Measurements from ENCODE around the gene HTR6.
"Not testable (repeated sequence)": the region's sequence is repeated elsewhere in the genome, so short reads cannot be mapped to it uniquely, and the experiment has no call there.

The HTR6 gene

GRCh38 chr1:19664453-19665185 lies at the start of gene HTR6:
Gene HTR6, plus strand, starts transcription at chr1:19664875. Its CDS starts 879 bp downstream, at chr1:19665754.
- Mint-ChIP-seq H3K9me3 (no peaks in the 10 kb centered on the region), H3K4me1 (peaks cover 12% of the 10 kb centered on the region), H3K4me3 (peak within 1 kb of the TSS; percentile 51), H3K27me3 (peaks cover 41% of the 10 kb centered on the region), H3K27ac (no peak within 1 kb of the TSS), H3K36me3 (ENCODE audit: low read depth) (no peaks in the 10 kb centered on the region)
- no peak for DNase-seq
- ATAC-seq: peak; percentile 30

GRCh38 chr1:19615438-19615837 lies 49.2 kb upstream of the HTR6 start:
- peaks cover 7% of the 10 kb centered on the region for H3K4me1 Mint-ChIP-seq
- H3K27me3 Mint-ChIP-seq: no peaks in the 10 kb centered on the region
- no peak overlapping the region for H3K27ac Mint-ChIP-seq
- no peaks in the 10 kb centered on the region for H3K9me3 Mint-ChIP-seq
- DNase-seq (no peak), ATAC-seq (no peak)
- peaks cover 18% of the 10 kb centered on the region for H3K36me3 Mint-ChIP-seq (ENCODE audit: low read depth)
- H3K4me3 Mint-ChIP-seq: no peak overlapping the region

- no peak for DNase-seq
- ATAC-seq: peak; percentile 46
- no peaks in the 10 kb centered on the region for H3K9me3 Mint-ChIP-seq
- H3K4me1 Mint-ChIP-seq: peaks cover 7% of the 10 kb centered on the region
- no peak overlapping the region for H3K4me3 Mint-ChIP-seq
- no peaks in the 10 kb centered on the region for H3K27me3 Mint-ChIP-seq
- H3K27ac Mint-ChIP-seq: no peak overlapping the region
- peaks cover 19% of the 10 kb centered on the region for H3K36me3 Mint-ChIP-seq (ENCODE audit: low read depth)
Measured at GRCh38 chr1:19616489-19616888, 48.2 kb upstream of the HTR6 start.

GRCh38 chr1:19617376-19617775 lies 47.3 kb upstream of the HTR6 start:
- Mint-ChIP-seq H3K27me3 (no peaks in the 10 kb centered on the region), H3K4me3 (no peak overlapping the region), H3K4me1 (peaks cover 7% of the 10 kb centered on the region), H3K27ac (no peak overlapping the region), H3K9me3 (no peaks in the 10 kb centered on the region), H3K36me3 (ENCODE audit: low read depth) (peaks cover 20% of the 10 kb centered on the region)
- DNase-seq (no peak), ATAC-seq (no peak)

- Mint-ChIP-seq H3K9me3 (no peaks in the 10 kb centered on the region), H3K4me1 (peaks cover 7% of the 10 kb centered on the region), H3K27ac (no peak overlapping the region), H3K4me3 (no peak overlapping the region), H3K27me3 (no peaks in the 10 kb centered on the region), H3K36me3 (ENCODE audit: low read depth) (peaks cover 24% of the 10 kb centered on the region)
- DNase-seq (no peak), ATAC-seq (no peak)
Measured at GRCh38 chr1:19618428-19618827, 46.2 kb upstream of the HTR6 start.

GRCh38 chr1:19619697-19620384 lies 44.8 kb upstream of the HTR6 start:
- no peaks in the 10 kb centered on the region for H3K27me3 Mint-ChIP-seq
- no peak overlapping the region for H3K27ac Mint-ChIP-seq
- no peak for ATAC-seq
- peaks cover 26% of the 10 kb centered on the region for H3K36me3 Mint-ChIP-seq (ENCODE audit: low read depth)
- H3K9me3 Mint-ChIP-seq: no peaks in the 10 kb centered on the region
- H3K4me3 Mint-ChIP-seq: no peak overlapping the region
- H3K4me1 Mint-ChIP-seq: peaks cover 7% of the 10 kb centered on the region
- no peak for DNase-seq

GRCh38 chr1:19620786-19621185 lies 43.9 kb upstream of the HTR6 start:
- DNase-seq (no peak), ATAC-seq (no peak)
- Mint-ChIP-seq H3K27me3 (no peaks in the 10 kb centered on the region), H3K36me3 (ENCODE audit: low read depth) (peaks cover 21% of the 10 kb centered on the region), H3K27ac (no peak overlapping the region), H3K4me1 (peaks cover 4% of the 10 kb centered on the region), H3K4me3 (no peak overlapping the region), H3K9me3 (no peaks in the 10 kb centered on the region)

- Mint-ChIP-seq H3K27me3 (no peaks in the 10 kb centered on the region), H3K36me3 (ENCODE audit: low read depth) (peaks cover 24% of the 10 kb centered on the region), H3K9me3 (no peaks in the 10 kb centered on the region), H3K4me1 (peaks cover under 1% of the 10 kb centered on the region), H3K27ac (no peak overlapping the region), H3K4me3 (no peak overlapping the region)
- no peak for DNase-seq
- ATAC-seq: no peak
Measured at GRCh38 chr1:19621274-19621950, 43.3 kb upstream of the HTR6 start.

GRCh38 chr1:19622204-19622603 lies 42.5 kb upstream of the HTR6 start:
- no peak for ATAC-seq
- H3K36me3 Mint-ChIP-seq (ENCODE audit: low read depth): peaks cover 26% of the 10 kb centered on the region
- H3K27ac Mint-ChIP-seq: no peak overlapping the region

GRCh38 chr1:19623523-19623922 lies 41.2 kb upstream of the HTR6 start:
- H3K36me3 Mint-ChIP-seq (ENCODE audit: low read depth): peaks cover 32% of the 10 kb centered on the region
- H3K9me3 Mint-ChIP-seq: no peaks in the 10 kb centered on the region
- no peak overlapping the region for H3K4me3 Mint-ChIP-seq
- no peak overlapping the region for H3K27ac Mint-ChIP-seq
- ATAC-seq (no peak), DNase-seq (no peak)
- no peaks in the 10 kb centered on the region for H3K4me1 Mint-ChIP-seq
- no peaks in the 10 kb centered on the region for H3K27me3 Mint-ChIP-seq

More at GRCh38 chr1:19622204-19622603, 42.5 kb upstream of the HTR6 start:
- H3K4me1 Mint-ChIP-seq: no peaks in the 10 kb centered on the region
- no peak overlapping the region for H3K4me3 Mint-ChIP-seq
- H3K9me3 Mint-ChIP-seq: no peaks in the 10 kb centered on the region
- no peak for DNase-seq
- H3K27me3 Mint-ChIP-seq: no peaks in the 10 kb centered on the region

- Mint-ChIP-seq H3K27me3 (no peaks in the 10 kb centered on the region), H3K27ac (no peak overlapping the region), H3K4me3 (no peak overlapping the region), H3K9me3 (no peaks in the 10 kb centered on the region), H3K36me3 (ENCODE audit: low read depth) (peaks cover 31% of the 10 kb centered on the region), H3K4me1 (no peaks in the 10 kb centered on the region)
- ATAC-seq (no peak), DNase-seq (no peak)
Measured at GRCh38 chr1:19625291-19625937, 39.3 kb upstream of the HTR6 start.

- H3K27ac Mint-ChIP-seq: no peak overlapping the region
- DNase-seq: no peak
- H3K36me3 Mint-ChIP-seq (ENCODE audit: low read depth): peaks cover 21% of the 10 kb centered on the region
- ATAC-seq: no peak
- H3K9me3 Mint-ChIP-seq: no peaks in the 10 kb centered on the region
- no peaks in the 10 kb centered on the region for H3K27me3 Mint-ChIP-seq
- no peak overlapping the region for H3K4me3 Mint-ChIP-seq
- H3K4me1 Mint-ChIP-seq: no peaks in the 10 kb centered on the region
Measured at GRCh38 chr1:19628879-19629278, 35.8 kb upstream of the HTR6 start.

GRCh38 chr1:19629357-19629756 lies 35.3 kb upstream of the HTR6 start:
- no peak for ATAC-seq

GRCh38 chr1:19630192-19630591 lies 34.5 kb upstream of the HTR6 start:
- not testable (repeated sequence) for H3K4me1 Mint-ChIP-seq, ATAC-seq, DNase-seq, H3K27ac Mint-ChIP-seq, H3K9me3 Mint-ChIP-seq, H3K4me3 Mint-ChIP-seq, H3K27me3 Mint-ChIP-seq
- peaks cover 21% of the 10 kb centered on the region for H3K36me3 Mint-ChIP-seq (ENCODE audit: low read depth)

More at GRCh38 chr1:19629357-19629756, 35.3 kb upstream of the HTR6 start:
- no peaks in the 10 kb centered on the region for H3K9me3 Mint-ChIP-seq
- no peaks in the 10 kb centered on the region for H3K27me3 Mint-ChIP-seq
- DNase-seq: no peak
- H3K36me3 Mint-ChIP-seq (ENCODE audit: low read depth): peaks cover 21% of the 10 kb centered on the region
- no peak overlapping the region for H3K27ac Mint-ChIP-seq
- no peak overlapping the region for H3K4me3 Mint-ChIP-seq
- H3K4me1 Mint-ChIP-seq: no peaks in the 10 kb centered on the region

All from activated naive CD8-positive, alpha-beta T cell treated with anti-CD3 and anti-CD28 coated beads, Interleukin-2, amount 50 U/mL, for 24 hours (primary cell).